PC-3 (cell line): ENCODE results near the gene PSMB5.

Source experiments
- CTCF ChIP-seq: fragments of 300-600 bp; sonication (generic); conservative IDR thresholded peaks from 2 replicates; pipeline ENCODE4 v1.5.1; 2017; ENCODE audit warnings: antibody characterized with exemption, low read depth, mild to moderate bottlenecking, low read length
- EZH2 ChIP-seq: fragments of 300-600 bp; sonication (generic); IDR thresholded peaks from one replicate; pipeline ENCODE4 v1.6.1; 2017; ENCODE audit warnings: antibody characterized with exemption, mild to moderate bottlenecking, low read length; ENCODE audit not compliant: unreplicated experiment
- EZH2phosphoT487 ChIP-seq: fragments of 300-600 bp; sonication (generic); IDR thresholded peaks from 2 replicates; pipeline ENCODE4 v1.6.1; 2018; ENCODE audit warnings: mild to moderate bottlenecking, antibody characterized with exemption, low read length, borderline replicate concordance

GRCh38 chr14:22995889-22996625 is 38.6 kb downstream of the PSMB5 start:
- TF ChIP-seq EZH2phosphoT487 (no peak), EZH2 (no peak), CTCF (no peak)
